TTC549 (cell line): ENCODE measurements around the gene PPARG.
"Not testable (repeated sequence)": the region's sequence is repeated elsewhere in the genome, so short reads cannot be mapped to it uniquely, and the experiment has no call there.

ENCODE experiments used
- FAIRE-seq: peaks from 2 replicates; lab custom pipeline; 2012; peaks lifted over from hg19 to GRCh38; lab: Jason Lieb, UNC

Gene PPARG

DNA sequence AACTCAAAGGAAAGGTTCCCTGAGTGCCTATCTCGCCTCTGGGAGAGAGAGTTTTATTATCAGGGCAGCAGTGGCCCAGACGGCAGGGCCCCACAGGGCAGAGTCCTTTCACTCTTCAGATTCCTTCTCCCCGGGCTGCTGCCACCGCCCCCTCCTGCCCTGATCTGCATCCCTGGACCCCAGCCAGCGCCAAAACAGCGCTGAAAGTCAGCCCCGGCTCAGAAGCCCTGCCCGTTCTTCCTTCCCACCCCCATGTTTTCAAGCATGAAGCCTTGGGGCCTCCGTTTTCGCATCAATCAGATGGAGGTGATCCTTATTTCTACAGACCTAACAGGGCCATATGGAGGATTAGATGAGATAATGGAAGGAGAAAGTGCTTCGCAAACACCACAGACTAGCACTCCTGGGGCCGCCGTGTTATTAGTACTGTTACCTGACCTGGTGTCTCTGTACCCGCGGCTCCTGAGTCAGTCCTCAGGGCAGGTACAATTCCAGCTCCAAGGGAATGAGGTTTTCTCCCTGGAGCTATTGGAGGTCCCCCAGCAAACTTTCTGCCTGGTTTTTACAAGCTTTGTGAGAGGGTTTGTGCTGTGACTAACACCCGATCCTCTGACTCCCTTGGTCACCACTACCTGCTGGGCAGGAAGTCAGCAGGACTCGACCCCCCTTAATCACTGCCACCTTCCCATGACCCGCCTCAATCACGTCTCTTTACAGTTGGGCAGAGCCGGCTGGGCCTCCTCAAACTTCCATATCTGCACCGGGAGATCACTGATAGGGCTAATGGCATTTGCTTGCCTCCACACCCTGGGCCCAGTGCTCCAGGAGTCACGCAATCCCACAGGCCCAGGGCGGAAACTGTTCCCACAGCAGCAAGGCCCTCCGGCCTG is 156.0 kb downstream of the PPARG start:
- FAIRE-seq = no peak

DNA sequence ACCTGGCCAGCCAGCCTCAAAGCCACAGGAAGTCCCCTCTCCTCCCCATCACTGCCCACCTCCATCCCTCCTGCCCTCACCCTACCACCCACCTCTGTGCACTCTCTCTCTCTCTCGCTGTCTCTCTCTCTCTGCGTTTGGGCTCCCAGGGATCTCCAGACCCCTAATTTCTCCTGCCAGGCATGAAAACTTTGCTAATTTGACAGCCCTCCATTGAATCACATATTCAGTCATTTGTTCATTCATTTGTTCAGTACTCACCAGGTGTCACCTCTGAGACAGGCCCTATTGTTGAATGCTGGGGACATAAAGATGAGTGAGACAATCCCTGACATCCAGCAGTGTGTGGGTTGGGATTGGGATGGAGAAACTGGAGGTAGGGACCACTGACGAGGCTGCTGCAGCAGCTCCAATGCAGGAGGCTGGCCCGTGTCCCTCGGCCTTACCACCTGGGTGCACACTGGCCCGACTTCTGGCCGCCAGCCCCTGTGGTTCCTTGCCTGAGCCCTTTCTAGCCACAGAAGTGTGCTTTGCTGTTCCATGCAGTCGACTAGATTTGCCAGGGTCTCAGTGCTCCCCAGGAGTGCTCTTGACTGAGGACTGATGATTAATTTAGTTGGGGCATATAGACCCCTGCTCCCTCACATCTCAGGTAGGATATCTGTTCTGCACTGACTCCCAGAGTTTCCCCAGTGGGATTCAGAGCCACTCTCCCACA is 156.8 kb downstream of the PPARG start:
- FAIRE-seq = no peak

DNA sequence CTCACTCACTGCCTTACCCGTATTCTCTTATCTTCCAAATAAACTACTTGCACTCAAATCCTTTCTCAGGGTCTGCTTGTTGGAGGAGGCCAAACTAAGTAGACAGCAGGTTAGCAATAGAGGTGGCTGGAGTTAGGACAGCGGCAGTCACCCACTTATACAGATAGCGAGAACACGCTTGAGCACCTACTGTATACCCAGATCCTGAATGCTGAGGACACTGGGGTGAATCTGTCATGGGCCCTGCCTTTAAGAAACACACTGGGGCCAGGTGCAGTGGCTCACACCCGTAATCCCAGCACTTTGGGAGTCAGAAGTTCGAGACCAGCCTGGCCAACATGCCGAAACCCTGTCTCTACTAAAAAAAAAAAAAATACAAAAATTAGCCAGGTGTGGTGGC is 157.4 kb downstream of the PPARG start:
- FAIRE-seq = no peak

DNA sequence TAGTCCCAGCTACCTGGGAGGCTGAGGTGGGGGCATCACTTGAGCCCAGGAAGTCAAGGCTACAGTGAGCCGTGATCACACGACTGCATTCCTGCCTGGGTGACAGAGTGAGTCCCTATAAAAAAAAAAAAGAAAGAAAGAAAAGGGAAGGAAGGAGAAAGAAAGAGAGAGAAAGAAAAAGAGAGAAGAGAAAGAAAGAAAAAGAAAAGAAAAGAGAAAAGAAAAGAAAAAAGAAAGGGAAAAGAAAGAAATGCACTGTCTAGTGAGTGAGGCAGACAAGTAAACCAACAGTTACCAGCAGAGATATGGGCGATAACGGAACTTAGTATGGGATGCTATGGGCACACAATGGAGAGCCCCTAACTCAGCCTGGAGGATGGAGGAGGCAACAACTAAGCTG is 158.2 kb downstream of the PPARG start:
- no peak for FAIRE-seq

DNA sequence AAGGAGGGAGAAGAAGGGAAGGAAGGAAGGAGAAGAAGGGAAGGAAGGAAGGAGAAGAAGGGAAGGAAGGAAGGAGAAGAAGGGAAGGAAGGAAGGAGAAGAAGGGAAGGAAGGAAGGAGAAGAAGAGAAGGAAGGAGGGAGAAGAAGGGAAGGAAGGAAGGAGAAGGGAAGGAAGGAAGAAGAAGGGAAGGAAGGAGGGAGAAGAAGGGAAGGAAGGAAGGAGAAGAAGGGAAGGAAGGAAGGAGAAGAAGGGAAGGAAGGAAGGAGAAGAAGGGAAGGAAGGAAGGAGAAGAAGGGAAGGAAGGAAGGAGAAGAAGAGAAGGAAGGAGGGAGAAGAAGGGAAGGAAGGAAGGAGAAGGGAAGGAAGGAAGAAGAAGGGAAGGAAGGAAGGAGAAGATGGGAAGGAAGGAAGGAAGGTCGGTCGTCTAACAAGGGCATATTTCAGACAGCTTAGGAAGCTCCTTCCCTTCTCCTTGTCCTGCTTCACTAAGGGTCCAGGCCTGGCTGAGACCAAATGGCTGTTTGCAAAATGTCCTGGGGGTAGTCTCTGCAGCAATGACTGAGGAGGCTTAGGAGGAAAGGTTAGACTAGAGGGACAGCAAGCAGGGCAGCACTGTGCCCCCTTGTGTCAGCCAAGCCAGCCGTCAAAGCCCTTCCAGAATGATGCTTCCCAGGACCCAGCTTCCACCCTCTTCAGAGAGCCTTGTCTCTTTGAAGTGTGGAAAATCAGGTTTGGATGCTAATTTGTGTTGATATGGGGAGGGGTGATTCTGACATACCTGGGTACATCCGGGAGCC is 159.7 kb downstream of the PPARG start:
- not testable (repeated sequence) for FAIRE-seq

DNA sequence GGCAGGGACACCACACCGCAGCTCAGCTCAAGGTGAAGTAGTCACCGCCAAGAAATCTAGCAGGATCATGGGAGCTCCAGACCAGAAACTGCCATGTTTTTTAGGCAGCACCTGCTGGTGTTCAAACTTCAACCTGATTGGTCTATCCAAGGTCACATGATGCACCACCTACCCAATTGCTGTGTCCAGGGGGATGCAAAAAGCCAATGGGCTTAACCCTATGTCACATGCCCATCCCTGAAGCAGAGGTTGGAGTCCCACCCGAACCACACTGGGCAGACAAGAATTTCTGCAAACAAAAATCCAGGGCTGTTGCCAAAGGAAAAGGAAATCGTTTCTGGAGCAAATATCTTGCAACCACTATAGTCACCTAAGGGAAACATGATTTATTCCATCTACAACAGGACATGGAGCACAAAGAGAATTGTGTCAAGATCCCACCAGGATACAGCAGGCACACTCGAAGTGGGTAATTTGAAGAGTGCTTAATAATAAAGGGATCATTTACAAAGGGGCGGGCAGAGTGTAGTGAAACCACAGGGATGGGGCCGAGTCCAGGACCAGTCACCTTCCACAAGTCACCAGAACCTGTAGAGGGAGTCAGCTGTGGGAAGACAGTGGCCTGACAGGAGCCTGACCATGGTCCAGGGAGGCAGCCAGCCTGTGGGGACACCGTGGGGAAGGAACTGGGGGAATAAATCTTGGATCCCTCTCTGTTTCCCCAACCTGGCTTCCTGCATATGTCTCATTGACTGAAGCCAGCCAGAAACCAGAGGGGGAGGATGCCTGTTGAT is 161.2 kb downstream of the PPARG start:
- FAIRE-seq = no peak

DNA sequence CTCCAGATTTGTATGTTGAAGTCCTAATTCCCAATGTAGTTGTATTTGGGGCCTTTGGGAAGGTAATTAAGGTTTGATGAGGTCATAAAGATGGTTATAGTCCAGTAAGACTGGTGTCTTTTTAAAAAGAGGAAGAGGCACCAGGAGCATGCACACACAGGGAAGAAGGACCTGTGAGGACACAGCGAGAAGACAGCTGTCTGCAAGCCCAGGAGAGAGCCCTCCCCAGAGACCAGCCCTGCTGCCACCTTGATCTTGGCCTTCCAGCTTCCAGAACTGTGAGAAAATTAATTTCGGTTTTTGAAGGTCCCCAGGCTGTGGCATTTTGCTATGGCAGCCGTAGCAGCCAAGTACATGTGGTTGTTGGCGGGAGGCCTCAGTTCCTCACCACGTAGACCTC is 162.6 kb downstream of the PPARG start:
- no peak for FAIRE-seq

DNA sequence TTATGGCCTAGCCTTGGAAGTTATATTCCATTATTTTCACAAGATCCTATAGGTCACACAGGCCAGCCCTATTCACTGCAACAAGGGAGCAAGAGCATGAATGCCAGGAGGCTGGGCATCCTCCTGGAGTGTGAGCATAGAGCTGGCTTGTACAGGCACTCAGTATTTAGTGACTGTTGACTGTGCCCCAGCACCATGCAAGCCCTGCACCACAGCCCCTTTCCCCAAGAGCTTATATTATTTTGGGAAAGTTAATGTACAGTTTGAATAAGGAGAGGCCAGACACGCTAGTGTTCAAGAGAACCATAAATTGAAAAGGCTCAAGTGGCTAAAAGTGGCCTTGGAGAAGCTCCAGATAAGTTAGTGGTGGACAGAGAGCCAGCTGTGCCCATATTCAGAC is 163.1 kb downstream of the PPARG start:
- FAIRE-seq = no peak

DNA sequence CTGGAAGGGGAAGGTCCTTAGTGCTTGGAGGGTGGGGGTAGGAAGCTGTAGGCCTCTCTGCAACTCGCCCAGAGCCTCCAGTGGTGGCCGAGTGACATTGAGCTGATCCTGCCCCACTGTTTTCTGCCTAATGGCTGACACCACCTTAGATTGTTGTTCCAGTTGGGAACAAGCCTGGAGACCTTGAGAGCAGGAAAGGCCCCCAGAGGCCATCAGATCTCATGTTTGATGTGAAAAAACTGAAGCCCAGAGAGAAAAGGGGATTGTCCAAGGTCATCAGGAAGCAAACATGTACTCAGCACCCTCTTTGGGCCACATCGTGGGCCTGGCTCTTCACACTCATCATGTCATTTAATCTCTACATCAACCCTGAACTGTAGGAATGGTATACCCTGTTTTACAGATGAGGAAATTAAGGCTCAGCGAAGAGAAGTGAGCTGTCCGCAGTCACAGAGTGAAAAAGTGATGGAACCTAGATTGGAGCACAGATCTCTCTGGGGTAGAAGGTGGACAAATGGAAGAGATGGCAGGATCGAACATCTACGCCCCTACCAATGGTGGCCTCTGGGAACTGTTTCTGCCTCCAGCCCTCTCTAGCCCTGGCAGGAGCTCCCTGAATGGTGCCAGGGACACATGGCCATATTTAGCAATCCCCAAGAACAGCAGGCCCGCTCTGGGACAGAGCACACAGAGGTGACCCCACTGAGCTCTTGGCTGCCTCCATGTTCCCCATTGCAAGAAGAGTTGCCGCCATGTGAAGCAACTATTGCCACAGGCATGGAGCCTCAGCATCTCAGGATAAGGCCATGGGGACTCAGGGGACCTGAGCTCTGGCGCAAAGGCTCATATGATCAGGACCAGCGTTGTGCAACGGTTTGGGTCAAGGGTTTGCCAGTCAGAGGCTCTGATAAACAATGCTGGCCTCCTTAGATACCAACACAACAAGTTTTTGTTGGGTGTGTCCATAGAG is 163.8 kb downstream of the PPARG start:
- no peak for FAIRE-seq

DNA sequence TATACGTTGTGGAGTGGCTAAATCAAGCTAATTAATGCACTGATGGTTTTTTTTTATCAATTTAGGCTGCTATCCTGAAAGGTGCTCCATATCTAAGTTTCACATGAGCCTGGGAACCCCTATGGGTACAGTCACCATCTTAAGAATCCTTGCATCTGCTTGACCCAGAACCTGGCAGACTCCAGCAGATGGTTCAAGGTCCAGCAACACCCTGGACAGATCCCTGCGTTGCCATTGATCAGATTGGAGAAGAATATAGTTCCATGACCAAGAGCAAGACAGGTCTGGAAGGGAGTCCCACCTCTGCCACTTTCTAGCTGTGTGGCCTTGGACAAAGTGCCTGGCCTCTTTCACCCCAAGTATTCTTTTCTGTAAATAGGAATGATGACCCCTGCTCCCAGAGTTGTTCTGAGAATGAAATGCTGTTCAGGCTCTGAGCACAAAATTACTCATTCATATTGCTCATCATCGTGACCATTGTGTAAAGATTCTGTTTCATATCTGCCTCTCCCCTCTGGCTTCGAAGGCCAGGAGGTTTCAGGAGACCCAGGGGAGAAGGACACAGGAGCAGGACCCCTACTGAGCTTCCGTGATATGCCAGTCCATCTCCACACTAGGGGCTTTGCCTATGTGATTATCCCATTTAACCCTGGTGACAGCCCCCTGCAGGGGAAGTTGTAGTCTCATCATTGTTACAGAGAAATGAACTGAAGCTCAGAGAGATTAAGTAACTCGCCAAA is 165.4 kb downstream of the PPARG start:
- no peak for FAIRE-seq

DNA sequence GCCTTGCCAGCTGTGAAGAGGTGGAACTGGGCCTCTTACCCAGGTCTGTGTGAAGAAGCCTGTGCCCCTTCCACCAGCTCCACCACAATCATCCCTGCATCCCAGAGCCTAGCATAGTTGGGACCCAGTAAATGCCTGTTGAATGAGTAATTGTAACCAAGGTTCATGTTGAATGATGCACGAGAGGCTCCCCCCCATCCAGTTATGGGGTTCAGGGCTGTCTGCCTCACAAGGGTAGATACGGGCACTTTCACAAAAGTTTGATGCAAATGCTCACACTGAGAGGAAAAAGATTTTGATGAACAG is 165.9 kb downstream of the PPARG start:
- FAIRE-seq = no peak

DNA sequence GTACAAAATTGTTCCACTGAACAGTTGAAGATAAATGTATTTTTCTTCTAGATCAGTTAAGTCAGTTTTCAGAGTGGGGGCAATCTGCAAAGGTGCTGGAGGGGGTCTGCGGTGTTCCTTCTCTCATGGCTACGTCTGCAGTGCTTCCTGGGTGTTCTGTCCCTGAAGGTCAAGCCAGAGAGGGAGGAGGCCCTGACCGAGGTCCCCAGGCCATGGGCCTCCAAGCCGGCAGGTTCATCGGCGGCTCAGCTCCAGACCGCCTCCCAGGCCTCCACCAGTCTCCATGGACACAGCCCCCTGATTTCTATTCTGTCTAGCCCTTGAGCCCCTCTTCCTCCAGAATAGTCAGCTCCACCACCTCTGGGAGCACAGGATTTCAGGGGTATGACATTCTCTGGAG is 166.9 kb downstream of the PPARG start:
- FAIRE-seq = no peak

DNA sequence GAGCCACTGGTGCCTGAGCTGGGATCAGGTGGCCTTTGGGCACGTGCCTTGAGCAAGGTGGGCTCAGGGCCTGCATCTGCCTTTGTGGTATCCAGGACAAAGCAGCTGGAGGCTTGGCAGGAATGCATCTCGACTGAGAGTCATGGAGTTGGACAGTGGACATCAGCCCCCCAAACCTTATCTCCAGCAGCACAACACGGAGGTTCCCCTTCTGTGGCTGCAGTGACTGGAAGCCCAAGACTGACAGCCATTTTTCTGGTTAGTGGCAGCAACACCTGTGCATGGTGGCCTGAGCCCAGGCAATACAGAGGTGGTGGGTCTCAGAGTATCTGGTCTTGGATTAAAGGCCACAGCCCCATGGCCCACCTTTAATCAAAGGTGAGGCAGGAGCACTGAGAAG is 167.6 kb downstream of the PPARG start:
- no peak for FAIRE-seq

DNA sequence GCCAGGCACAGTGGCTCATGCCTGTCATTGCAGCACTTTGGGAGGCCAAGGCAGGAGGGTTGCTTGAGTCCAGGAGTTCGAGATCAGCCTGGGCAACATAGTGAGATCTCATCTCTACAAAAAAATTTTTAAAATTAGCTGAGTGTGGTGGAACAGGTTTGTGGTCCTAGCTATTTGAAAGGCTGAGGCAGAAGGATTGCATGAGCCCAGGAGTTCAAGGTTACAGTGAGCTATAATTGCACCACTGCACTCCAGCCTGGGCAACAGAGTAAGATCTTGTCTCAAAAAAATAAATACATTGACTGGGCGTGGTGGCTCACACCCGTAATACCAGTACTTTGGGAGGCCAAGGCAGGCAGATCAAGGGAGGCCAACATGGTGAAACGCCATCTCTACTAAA is 168.5 kb downstream of the PPARG start:
- not testable (repeated sequence) for FAIRE-seq

DNA sequence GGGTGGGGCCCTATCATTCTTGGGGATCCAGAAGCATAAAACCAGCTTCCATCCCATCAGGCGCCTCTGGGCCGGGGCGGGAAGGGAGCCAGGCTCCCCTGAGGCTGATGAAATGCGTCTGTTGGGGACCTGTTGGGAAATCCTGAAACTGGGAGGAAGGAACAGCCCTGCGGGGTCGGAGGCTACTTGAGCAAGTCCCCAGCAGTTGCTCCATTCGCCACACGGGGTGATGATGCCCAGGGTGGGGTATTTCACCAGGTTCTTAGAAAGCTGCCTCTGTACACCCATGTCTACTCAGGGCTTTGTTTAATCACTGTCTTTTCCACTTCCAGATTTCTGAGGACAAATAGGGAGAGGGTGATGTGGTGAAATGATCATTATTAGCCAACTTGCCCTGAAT is 170.0 kb downstream of the PPARG start:
- no peak for FAIRE-seq

DNA sequence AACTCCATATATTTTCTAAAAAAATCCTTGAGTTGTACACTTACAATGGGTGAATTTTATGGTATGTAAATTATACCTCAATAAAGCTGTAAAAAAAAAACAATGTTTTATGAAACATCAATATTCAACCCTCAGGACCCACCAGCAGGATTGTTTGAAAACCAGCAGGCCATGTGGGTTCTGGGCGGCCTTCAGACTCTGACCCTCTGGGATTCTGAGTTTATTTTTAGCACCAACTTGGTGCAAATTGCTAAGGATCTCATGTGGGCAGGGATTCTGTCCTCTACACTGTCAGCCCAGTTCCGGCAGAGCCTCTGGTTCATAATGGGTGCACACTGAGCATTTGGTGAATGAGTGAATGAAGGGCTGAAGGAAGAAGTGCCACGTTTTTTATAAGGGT is 171.3 kb downstream of the PPARG start:
- FAIRE-seq = no peak

DNA sequence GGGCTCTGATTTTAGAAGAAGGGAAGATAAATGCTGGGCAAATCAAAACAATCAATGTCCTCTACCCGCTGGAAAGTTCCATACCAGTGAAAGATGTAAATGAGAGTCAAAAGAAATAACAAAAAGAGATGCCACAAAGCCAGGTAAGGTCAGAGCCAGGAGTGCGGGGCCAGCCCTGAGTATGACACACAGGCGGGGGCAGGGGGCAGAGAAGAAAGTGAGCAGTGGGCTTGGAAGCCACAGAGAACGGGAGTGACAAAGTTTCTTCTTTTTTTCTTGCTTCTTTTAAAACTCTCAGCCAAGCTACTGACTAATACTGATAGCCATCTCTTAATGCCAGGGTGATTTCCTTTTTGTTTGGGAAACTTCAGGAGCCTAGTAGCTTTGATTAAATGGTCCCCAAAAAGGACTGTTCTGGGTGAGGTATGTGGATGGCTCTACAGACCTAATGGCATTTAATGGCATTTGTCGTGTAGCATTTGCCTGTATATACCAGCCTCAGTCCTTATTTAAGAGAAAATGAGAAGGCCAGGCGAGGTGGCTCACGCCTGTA is 172.3 kb downstream of the PPARG start:
- FAIRE-seq = no peak

DNA sequence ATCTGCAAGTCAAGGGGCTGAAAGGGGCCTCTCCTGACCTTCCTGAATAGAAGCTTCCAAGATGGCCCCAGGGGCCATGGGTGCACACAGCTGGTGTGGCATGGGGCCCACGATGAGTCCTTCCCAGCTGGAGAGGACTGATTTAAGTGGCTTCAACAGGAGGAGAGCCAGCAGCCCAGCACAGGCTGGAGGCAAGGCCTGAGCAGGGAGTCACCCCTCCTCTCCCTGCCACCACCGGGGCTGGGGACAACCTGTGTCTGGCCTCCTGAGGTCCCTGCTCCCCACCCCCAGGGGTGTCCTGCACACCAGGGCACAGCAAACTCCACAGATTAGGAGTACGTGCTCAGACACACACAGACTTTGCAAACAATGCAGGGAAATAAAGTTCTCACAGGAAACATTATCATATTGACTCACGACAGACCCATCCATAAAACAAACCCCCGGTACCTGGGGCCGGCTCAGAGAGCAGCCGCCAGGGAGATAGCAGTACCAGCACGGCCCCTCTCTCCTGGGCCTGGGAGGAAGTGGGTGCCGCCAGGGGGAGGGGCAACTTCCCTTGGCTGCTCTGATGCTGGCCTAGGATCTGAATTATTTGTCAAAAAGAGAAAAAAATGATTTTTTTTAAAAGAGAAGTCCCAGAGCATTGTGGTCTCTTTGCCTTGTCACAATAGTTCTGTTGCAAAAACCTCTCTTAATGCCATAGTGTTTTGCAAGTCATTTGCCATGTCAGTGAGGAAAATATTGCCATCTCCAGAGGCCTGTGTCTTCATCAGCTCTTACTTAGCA is 173.5 kb downstream of the PPARG start:
- FAIRE-seq = no peak

DNA sequence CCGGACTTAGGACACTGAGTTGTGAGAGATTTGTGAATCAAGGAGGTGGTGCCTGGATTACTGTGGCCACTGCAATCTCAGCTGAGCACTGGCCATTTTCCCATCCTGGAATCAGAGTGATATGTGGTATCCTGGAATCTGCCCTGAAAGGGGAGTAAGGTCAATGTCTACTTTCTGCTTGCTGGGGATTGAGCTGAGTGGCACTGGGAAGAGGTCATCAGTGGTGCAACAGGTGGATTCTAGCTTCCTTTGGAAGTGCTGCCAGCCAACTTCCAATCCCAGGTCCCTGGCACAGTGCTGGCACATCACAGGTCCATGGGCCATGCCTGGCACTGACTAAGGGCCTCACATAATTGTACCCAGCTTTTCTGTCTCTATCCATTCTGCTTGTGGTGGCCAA is 174.8 kb downstream of the PPARG start:
- FAIRE-seq = no peak
